HG03520 (cell line): ENCODE data around the gene STYXL1.

Experiments
- ATAC-seq: cut with Tn5 transposase; IDR thresholded peaks from one replicate; pipeline ENCODE4 v1.9.1; 2021; ENCODE audit warnings: mild to moderate bottlenecking, moderate library complexity; ENCODE audit not compliant: unreplicated experiment

STYXL1 gene

DNA sequence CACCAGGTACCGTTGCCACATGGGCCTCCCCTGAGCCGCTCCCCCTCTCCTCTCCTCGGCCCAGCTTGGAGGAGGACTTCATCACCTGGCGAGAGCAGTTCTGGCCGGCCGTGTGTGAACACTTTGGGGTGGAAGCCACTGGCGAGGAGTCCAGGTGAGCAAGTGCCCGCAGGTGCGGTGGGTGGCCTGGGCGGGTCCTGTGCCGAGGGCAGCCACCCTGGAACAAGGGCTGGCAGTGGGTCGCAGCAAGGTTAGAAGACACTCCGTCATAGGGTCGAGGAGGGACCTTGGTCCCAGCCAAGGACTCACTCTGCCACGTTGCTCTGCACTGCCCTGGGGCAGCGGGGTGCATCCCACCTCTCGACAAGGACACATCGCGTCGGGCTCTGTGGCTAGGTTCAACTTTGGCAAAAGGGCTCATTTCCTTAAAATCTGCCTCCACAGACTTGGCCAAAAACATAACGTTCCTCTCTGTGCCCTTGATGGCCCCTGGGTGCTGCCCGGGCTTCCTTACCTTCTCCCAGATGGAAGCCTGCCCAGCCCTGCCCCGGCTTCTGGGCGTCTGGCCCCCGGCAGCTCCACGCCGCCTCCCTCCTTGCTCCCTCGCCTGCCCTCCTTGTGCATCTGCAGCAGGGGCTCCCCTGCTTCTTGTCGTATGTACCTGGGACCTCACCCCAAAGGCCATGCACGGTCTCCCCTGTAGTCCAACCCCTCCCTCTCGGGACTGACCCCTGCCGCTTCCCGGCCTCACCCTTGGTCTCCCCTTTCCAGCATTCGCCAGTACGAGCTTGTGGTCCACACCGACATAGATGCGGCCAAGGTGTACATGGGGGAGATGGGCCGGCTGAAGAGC, 66.1 kb downstream of the STYXL1 start:
- no peak for ATAC-seq

DNA sequence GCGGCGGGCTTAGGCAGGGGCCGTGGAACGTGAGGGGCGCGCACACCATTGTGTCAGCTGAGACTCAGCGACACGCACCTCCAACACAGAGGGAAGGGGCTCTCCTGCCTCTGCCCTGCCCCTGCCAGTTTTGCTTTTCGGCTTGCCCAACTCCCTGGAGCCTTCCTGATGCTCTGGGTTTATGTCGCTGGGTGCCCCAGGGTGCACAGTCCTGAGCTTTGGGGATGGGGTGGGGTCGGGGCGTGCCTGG, 66.7 kb downstream of the STYXL1 start:
- no peak for ATAC-seq

DNA sequence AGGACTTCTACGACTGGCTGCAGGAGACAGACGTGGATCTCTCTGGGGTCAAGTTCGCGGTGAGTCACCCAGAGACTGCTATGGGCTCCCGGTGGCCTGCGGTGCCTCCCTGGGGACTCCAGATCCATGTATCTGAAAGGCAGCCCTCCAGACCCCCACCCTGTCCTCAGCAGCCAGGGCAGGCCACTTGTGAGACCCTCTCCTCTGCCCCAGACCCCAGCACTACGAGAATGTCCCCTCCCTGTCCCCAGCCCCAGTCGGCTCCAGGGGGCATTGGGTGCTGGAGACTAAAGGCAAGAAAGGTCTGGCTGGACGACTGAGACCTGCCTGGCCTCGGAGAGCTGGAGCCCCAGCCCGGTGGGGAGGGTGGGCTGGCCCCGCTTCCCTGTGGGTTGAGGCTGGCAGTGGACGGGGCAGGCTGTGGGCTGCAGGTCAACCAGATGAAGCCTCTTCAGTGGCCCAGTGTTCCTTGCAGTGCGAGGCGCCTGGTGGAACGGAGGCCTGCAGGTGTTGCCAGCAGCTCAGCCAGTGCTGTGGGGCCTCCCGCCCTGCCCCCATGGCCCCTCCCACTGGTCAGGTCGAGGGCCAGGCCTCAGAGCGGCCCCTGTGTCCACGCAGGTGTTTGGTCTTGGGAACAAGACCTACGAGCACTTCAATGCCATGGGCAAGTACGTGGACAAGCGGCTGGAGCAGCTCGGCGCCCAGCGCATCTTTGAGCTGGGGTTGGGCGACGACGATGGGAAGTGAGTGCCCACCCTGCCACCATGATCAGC, 67.2 kb downstream of the STYXL1 start:
- ATAC-seq, result no peak

DNA sequence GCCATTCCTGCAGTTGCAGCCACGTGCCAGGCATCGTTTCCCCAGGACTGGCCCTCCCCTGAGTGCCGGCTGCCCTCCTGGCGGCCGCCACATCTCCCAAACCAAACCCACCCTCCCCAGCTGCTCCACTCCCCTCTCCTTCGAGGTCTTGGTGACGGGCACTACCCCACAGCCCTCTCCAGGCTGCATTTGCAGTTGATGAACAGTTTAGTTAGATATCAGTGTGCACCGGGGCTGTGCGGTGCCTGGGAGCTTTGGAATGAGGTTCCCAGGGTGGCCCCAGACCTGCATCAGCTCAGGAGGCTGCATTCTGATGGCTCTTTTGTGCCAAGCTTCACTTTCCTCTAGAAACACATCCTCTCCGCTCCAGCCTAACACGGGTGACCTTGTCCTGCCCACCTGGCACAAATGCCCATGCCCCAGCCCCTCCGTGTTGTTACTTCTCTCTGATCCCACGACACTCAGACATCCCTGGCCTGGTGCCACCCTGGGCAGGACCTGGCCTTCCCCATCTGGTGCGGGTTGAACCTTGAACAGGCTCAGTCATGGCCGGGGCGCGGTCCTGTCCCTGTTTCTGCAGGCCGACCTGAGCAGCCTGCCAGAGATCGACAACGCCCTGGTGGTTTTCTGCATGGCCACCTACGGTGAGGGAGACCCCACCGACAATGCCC, 67.9 kb downstream of the STYXL1 start:
- no peak for ATAC-seq

DNA sequence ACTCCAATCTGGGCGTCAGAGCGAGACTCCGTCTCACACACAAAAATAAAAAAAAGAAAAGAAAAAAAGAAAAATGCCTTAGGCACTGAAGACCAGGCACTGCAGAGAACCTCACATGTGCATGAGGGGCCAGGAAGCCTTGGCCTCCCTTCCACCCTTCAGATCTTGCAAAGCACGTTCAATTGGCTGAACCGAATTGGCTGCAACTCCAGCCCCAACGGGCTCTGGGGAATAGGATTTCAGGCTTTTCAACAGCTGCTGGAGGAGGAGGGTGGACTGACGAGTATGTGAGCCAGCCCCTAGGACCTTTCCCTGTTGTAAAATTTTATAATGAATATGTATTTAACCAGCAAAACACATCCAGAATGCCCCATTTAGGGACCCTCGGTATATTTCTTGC, 70.1 kb downstream of the STYXL1 start:
- no peak for ATAC-seq

DNA sequence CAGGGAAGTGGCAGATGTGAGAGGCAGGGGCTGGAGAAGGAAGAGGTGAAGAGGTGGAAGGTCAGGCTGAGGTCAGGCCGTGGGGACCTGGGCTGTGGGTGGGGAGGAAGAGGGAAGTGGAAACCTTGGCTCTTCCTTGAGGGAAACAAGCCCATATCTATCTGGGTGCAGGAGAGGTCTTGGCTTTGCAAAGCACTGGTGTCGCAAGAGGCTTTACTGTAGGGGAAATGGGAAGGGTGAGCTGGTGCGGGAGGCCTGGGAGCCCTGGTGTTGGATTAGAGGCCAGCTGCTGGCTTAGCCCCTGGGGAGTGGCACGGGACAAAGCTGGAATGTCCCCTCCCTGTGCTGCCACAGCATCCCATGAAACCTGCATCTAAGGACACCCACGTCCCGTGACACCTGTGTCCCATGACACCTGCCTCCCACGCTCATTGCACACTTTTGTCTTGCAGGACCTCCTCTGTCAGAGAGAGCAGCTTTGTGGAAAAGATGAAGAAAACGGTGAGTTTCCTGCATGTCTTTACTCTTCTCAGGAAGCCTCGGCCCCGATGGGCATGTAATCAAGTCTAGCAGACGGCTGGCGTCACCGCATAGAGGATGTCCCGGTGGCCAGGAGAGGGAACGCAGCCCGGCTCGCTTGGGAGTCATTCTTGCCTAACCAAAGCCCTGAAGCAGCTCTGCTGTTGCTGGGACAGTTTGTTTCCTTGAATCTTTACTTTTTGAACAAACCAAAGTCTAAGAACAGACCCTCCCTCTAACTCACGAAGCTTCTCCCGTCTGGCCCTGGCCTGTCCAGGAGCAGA, 75.6 kb downstream of the STYXL1 start:
- ATAC-seq, result no peak

DNA sequence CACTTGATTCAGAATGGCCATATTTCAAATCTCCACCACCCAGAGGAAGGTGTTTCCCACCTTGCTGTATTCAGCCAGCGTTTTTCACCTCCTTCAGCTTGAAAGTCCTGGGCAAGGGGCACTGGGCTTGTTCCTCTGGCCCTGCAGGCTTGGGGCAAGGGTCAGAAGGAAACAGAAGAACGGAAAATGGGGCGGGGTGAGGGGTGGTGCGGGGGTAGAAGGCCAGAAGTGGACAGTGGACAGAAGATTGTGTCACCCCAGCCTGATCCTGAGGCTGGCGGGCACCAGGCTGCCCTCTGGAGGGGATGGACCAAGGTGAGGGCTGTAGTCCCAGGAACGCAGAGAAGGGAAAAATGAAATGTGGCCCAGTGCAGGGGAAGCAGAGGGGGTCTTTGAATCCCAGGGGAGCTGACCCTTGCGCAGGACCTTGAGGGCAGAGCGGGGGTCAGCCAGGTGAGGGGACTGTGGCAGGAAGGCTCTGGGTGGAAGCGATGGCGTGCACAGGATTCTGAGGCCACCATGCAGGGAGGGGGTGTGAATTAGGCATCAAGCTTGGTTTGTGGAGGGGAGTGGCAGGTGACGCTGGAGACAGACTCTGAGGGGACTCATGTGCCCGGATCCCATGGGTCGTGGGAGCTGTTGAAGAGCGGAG, 76.4 kb downstream of the STYXL1 start:
- no peak for ATAC-seq

DNA sequence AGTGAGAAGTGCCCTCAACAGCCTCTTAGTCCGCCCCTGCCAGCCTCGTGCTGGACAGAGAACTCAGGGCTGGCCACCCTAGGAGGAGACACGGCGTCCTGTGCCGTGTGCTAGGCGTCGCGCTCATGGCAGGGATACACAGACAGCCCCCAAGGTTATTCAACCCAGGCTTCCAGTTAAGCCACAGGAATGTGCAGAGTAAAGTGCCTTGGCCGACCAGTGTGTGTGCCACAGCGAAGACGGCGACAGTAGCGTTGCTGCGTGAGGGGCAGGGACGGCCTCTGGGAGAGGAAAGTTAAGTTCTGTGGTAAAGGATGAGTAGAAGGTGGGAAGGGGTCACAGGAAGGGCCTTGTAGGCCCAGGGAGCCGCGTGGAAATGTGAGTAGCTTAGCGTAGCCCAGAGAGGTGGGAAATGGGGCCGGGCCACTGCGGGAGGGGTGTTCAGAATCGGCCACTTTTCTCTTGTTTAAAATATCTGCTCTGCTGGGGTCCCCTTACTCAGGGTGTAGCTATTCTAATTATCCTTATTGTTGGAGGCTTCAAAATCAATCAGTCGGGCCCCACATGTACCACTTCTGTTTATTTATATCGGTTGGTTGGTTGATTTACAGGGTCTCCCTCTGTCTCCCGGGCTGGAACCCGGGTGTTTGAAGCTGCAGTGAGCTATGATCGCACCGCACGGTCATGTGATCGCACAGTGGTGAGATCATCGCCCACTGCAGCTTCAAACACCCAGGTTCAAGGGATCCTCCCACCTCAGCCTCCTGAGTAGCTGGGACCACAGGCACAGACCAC, 77.9 kb downstream of the STYXL1 start:
- no peak for ATAC-seq

DNA sequence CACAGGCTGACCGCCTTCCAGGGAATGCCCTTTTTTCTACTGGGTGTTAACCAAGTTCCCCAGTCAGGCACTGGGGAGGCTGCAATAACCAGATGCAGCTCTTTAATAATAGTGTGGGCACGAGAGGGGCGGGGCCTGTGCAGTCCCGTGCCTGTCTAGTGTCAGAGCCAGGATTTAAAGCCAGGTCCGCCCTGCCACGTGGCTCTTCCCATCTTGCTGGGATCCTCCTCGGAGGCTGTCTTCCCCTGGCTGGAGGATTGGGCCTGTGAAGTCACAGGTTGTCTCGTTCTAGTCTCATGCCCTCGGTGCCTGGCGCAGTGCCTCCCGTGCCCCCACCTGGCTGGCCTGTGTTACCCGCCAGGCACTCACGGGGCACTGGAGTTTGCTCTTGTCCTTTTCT, 78.6 kb downstream of the STYXL1 start:
- no peak for ATAC-seq

DNA sequence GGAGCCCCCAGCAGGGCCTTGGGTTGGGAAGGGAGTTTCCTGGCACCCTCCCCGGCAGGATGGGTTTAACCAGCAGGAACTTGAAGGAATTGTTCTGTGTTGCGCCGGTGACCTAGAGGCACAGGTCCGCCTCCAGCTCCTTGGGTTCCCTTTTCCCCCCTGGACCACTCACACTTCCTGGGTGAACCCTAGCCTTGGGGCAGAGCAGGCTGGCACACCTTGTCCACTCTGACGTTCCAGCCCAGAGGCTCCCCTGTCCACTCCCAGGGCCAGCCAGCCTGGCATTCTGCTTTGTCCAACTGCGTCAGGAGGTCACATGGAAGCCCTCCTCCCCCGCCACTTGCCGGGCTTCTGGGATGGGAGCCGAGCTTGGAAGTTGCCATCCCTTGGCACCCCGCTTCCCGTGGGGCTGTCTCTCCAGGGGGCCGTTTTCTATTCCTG, 79.2 kb downstream of the STYXL1 start:
- no peak for ATAC-seq

DNA sequence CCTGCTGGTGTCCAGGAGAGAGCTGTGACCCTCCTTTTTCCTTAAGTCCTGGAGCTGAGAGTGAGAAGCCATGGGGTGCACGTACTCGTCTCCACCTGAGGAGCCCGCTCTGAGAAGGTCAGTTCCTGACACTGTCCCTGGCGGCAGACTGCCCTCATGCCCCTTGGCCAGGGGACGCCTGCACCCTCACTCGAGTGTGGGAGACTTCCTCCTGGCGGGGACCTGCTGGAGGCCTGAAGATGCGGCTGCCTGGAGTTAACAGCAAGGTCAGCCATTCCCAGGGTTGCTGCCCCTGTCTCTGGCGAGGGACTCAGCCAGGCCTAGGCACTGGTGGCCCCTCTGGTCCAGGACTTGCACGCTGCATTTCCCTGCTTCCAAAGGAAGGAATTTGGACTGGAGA, 79.8 kb downstream of the STYXL1 start:
- no peak for ATAC-seq

DNA sequence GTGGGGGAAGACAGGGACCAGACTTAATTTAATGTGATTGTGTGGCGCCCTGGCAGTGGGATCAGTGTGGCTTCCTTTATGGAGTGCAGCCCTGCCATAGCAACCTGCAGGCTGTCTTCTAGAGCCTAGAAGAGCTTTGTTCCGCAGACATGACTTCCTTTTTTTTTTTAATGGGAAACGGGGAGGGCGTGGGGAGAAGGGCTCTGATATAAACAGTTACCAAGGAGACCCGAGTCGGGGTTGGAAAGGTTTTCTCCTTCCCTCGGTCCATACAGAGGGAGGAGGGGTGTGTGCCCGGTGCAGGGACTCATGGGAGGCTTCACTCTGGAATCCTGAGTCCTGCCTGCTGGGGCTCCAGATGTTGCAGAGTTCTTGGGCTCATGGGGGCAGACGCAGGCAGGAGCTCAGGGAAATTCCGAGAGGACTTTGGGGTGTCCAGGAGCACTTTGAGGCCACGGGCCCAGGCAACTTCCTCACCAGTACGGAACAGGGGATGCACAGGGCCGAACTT, 80.3 kb downstream of the STYXL1 start:
- ATAC-seq, result no peak

DNA sequence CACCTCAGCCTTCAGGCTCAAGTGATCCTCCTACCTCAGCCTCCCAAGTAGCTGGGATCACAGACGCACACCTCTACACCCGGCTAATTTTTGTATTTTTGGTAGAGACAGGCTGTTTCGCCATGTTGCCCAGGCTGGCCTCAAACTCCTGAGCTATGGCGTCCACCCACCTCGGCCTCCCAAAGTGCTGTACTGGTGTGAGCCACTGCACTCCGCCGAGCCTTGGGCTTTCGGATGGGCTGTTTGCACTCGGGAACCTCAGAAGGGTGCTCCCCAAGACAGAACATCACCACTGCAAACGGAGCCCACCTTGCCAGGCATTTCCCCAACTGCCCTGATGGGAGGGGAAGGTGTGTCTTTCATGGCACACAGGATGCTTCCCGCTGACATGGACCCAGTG, 80.7 kb downstream of the STYXL1 start:
- ATAC-seq, result no peak

DNA sequence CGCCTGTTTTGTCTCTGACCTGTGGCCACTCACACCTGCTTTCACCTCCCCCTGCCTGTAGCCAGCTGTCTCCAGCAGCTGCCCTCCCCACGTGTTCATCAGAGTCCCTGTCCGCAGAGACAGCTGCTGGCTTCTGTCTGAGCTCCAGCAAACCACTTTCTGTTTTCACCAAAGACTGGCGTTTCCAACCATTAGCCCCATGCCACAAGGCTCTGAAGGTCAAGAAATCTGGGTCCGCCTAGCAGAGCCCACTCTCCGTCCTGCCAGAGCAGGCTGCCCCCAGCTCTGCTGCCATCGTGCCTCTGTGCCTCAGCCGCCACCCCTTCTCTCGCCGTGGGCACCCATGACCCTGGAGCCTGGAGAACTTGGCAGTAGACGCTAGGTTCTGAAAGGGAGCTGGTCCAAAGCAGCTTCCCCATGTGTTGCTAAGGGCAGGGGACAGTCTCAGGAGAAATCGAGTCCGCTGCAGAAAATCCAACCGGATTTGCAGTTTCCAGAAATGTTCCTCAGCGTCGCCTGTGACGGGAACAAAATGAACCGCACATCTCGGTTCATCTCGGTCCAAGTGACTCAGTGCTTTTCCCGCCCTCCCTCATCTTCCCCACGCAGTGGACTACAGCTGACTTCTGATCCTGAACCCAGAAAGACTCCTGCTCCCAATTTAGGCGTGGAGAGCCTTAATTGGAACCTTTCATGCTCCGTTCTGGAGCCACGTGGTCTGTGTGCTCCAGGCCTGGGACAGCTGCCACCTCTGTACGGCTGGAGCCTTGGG, 81.4 kb downstream of the STYXL1 start:
- ATAC-seq, result no peak

DNA sequence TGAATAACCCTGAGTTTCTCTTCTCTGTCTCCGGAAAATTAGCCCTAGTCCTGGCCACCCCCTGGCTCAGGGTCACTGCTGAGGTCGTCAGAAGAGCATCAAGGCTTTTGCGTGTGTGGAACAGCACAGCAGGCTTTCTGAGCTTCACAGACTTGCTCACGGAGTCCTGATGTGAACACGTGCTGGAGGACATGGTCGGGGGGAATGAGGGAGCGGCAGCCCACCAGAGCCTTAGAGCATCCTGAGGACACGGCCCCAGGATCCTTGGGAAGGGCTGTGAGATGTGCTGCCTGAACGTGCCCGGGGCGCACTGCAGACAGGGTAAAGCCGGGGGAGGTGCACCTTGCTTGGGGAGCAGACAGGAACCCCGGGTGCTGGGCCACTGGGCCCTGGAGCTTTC, 82.2 kb downstream of the STYXL1 start:
- no peak for ATAC-seq

DNA sequence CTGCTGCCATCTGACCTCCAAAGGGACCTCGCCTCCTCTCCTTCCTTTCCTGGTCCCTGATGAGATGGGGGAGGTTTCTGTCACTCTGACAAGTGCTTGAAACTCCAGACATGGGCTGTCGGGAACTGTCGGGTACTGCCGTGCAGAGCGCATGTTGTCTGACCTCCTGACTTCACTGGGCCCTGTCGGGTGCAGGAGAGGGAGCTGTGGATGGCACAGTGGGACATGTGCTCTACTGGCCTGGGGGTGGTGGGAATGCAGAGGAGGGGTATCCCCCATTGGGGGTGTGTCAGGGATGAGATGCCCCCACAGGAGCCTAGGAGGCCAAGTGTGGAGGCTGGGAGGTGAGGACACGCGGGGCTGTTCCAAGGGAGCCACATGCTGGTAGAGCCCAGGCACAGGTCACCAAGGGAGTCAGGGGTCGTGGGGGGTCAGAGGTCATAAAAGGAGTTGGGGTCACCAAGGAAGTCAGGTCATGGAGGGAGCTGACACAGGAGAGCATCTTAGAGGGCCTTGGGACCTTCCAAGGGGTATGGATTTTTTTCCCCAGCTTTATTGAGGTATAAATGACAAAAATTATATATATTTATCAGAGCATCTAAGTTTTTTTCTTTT, 84.3 kb downstream of the STYXL1 start:
- ATAC-seq, result no peak

DNA sequence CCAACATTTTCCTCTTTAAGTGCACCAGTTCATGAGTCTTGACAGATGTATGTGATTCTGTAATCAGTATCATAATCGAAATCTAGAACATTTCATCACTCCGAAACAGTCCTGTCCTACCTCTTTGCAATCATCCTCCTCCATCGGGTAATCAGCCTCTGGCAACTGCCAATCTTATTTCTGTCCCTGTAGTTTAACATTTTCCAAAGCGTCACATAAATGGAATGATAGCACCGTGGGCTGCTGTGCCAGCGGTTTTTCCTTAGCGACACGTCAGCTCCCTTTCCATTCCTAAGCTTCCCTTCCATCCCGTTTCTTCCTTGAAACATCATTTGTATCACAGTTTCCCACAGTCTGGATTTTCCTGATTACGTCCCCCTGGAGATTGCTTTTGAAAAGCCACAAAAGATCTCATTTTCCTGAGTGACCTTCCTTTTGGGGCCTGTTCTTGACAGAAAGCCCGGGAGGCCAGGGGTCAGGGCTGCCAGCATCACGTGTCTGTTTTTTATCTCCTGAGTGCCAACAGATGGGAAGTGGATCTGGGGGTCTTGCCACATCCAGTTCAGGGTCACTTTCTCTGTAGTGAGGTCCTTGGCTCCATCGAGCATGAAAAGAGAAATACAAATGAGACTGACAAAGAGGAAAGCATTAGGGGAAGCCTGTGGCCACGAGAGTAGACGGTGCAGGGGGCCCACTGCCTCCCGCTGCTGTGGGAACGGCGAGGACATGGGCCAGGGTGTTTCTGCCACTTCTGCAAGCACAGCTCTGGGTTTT, 85.0 kb downstream of the STYXL1 start:
- no peak for ATAC-seq

DNA sequence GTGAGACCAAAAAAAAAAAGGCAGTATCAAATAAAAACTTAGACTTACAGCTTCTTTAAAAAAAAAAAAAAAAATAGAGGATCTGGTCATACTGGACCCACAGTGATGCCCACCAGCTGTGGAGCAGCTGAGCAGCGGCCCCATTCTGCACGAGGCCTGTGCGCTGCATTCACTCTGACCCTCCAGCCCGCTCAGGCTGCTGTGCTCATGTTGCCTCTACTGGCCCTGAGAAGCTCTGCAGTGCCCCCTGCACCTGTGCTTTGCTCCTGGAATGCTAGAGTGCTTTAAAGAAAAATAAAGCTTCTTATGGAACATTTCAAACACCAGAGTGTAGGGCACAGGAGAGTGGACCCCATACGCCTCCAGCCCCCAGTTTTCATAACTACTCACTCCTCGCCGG, 86.6 kb downstream of the STYXL1 start:
- no peak for ATAC-seq
